HEK293 (cell line): Measurements from ENCODE around the gene DUSP15.

Experiments
- CTCF ChIA-PET: fragments of 350-600 bp; formaldehyde crosslinking; extraction: SDS; loops from one replicate; lab custom pipeline; 2021; ENCODE audit warnings: antibody characterized with exemption; lab: Yijun Ruan, JAX
- POLR2A ChIA-PET: fragments of 300-600 bp; formaldehyde crosslinking; extraction: SDS; loops from one replicate; lab custom pipeline; 2020; ENCODE audit warnings: antibody characterized with exemption, inconsistent platforms; lab: Yijun Ruan, JAX
- H3K27ac ChIP-seq: fragments of 200-500 bp; sonication (Bioruptor generic); 2 replicates; pipeline ENCODE4 v1.5.1; 2014; ENCODE audit warnings: low read depth, low read length, control low read depth, inconsistent platforms; ENCODE audit errors: extremely low read depth
- H3K36me3 ChIP-seq, 2 experiments: fragments of 200-500 bp in 1 of 2; sonication (Bioruptor generic) in 1 of 2; 1 replicate in 1 of 2; 2 replicates in 1 of 2; pipeline ENCODE4 v1.5.1; 2014 to 2017; ENCODE audit warnings: inconsistent platforms in 2 of 2, low read length in 2 of 2; ENCODE audit not compliant: control insufficient read depth in 2 of 2, insufficient read depth in 1 of 2
- H3K4me1 ChIP-seq: fragments of 200-500 bp; sonication (Bioruptor generic); 2 replicates; pipeline ENCODE4 v1.5.1; 2014; ENCODE audit warnings: mild to moderate bottlenecking, low read length, inconsistent platforms; ENCODE audit not compliant: control insufficient read depth, insufficient read depth
- H3K4me3 ChIP-seq: 2 replicates; pipeline ENCODE4 v1.5.1; 2011; ENCODE audit warnings: low read depth, mild to moderate bottlenecking, control low read depth, low read length, moderate library complexity
- H3K9me3 ChIP-seq: fragments of 200-500 bp; sonication (Bioruptor generic); 2 replicates; pipeline ENCODE4 v1.5.1; 2014; ENCODE audit warnings: low read depth, low read length, inconsistent platforms; ENCODE audit not compliant: control insufficient read depth, insufficient read depth
- BCL11A ChIP-seq: fragments of 450-650 bp; formaldehyde crosslinking; IDR thresholded peaks from 2 replicates; pipeline ENCODE4 v1.5.1; 2016; ENCODE audit warnings: low read depth, missing biosample characterization, missing genetic modification characterization
- GLIS1 ChIP-seq: fragments of 450-650 bp; formaldehyde crosslinking; IDR thresholded peaks from 2 replicates; pipeline ENCODE4 v1.5.1; 2016; ENCODE audit warnings: missing biosample characterization, missing genetic modification characterization
- IKZF3 ChIP-seq: fragments of 450-650 bp; IDR thresholded peaks from 2 replicates; pipeline ENCODE4 v1.5.0; 2018; ENCODE audit warnings: missing biosample characterization, mild to moderate bottlenecking, missing genetic modification characterization, moderate library complexity
- KLF10 ChIP-seq: fragments of 450-650 bp; IDR thresholded peaks from 2 replicates; pipeline ENCODE4 v1.5.1; 2018; ENCODE audit warnings: missing biosample characterization, mild to moderate bottlenecking, missing genetic modification characterization
- KLF8 ChIP-seq: fragments of 450-650 bp; formaldehyde crosslinking; IDR thresholded peaks from 2 replicates; pipeline ENCODE4 v1.5.1; 2016; ENCODE audit warnings: missing biosample characterization, missing genetic modification characterization
- KLF9 ChIP-seq: fragments of 450-650 bp; formaldehyde crosslinking; IDR thresholded peaks from 2 replicates; pipeline ENCODE4 v1.5.1; 2016; ENCODE audit warnings: missing biosample characterization, missing genetic modification characterization, low read depth
- SP2 ChIP-seq: fragments of 450-650 bp; formaldehyde crosslinking; IDR thresholded peaks from 2 replicates; pipeline ENCODE4 v1.5.1; 2016; ENCODE audit warnings: missing biosample characterization, missing genetic modification characterization
- ZBTB1 ChIP-seq: fragments of 450-650 bp; formaldehyde crosslinking; IDR thresholded peaks from 2 replicates; pipeline ENCODE4 v1.5.1; 2016; ENCODE audit warnings: missing biosample characterization, missing genetic modification characterization
- ZBTB17 ChIP-seq: fragments of 450-650 bp; formaldehyde crosslinking; IDR thresholded peaks from 2 replicates; pipeline ENCODE4 v1.5.1; 2016; ENCODE audit warnings: missing biosample characterization, missing genetic modification characterization
- ZNF19 ChIP-seq: fragments of 450-650 bp; formaldehyde crosslinking; IDR thresholded peaks from 2 replicates; pipeline ENCODE4; 2016; ENCODE audit warnings: missing biosample characterization, missing genetic modification characterization, low read depth
- ZNF24 ChIP-seq: fragments of 450-650 bp; formaldehyde crosslinking; IDR thresholded peaks from 2 replicates; pipeline ENCODE4 v1.5.1; 2016; ENCODE audit warnings: missing biosample characterization, missing genetic modification characterization
- ZNF335 ChIP-seq: fragments of 450-650 bp; formaldehyde crosslinking; conservative IDR thresholded peaks from 2 replicates; pipeline ENCODE4 v1.5.1; 2016; ENCODE audit warnings: missing biosample characterization, missing genetic modification characterization
- ZNF530 ChIP-seq: fragments of 450-650 bp; formaldehyde crosslinking; IDR thresholded peaks from 2 replicates; pipeline ENCODE4 v1.5.1; 2016; ENCODE audit warnings: low read depth, missing biosample characterization, missing genetic modification characterization
- ZNF549 ChIP-seq: fragments of 450-650 bp; IDR thresholded peaks from 2 replicates; pipeline ENCODE4 v1.5.1; 2018; ENCODE audit warnings: missing biosample characterization, missing genetic modification characterization, mild to moderate bottlenecking, inconsistent platforms, moderate library complexity
- ZNF558 ChIP-seq: fragments of 450-650 bp; formaldehyde crosslinking; IDR thresholded peaks from 2 replicates; pipeline ENCODE4 v1.5.1; 2016; ENCODE audit warnings: missing biosample characterization, missing genetic modification characterization
- ZNF600 ChIP-seq: fragments of 450-650 bp; formaldehyde crosslinking; IDR thresholded peaks from 2 replicates; pipeline ENCODE4 v1.5.1; 2016; ENCODE audit warnings: missing biosample characterization, missing genetic modification characterization
- ZNF658 ChIP-seq: fragments of 450-650 bp; formaldehyde crosslinking; IDR thresholded peaks from 2 replicates; pipeline ENCODE4; 2016; ENCODE audit warnings: missing biosample characterization, missing genetic modification characterization
- TF ChIP-seq, protein P1 (sequence below): fragments of 450-650 bp; formaldehyde crosslinking; IDR thresholded peaks from 2 replicates; pipeline ENCODE4 v1.5.1; 2016; ENCODE audit warnings: missing biosample characterization, missing genetic modification characterization
- TF ChIP-seq, protein P2 (sequence below): fragments of 450-650 bp; formaldehyde crosslinking; IDR thresholded peaks from 2 replicates; pipeline ENCODE4 v1.5.1; 2016; ENCODE audit warnings: missing biosample characterization, missing genetic modification characterization
- TF ChIP-seq, protein P3 (sequence below): fragments of 450-650 bp; formaldehyde crosslinking; optimal IDR thresholded peaks from 2 replicates; pipeline ENCODE3; 2016; ENCODE audit warnings: missing biosample characterization, mild to moderate bottlenecking, missing genetic modification characterization
- TF ChIP-seq, protein P4 (sequence below): fragments of 450-650 bp; formaldehyde crosslinking; IDR thresholded peaks from 2 replicates; pipeline ENCODE4 v1.5.1; 2016; ENCODE audit warnings: missing biosample characterization, missing genetic modification characterization
- TF ChIP-seq, protein P5 (sequence below): fragments of 450-650 bp; formaldehyde crosslinking; IDR thresholded peaks from 2 replicates; pipeline ENCODE4 v1.5.1; 2016; ENCODE audit warnings: missing biosample characterization, missing genetic modification characterization
- TF ChIP-seq, protein P6 (sequence below): fragments of 450-650 bp; formaldehyde crosslinking; IDR thresholded peaks from 2 replicates; pipeline ENCODE4 v1.5.1; 2016; ENCODE audit warnings: missing biosample characterization, missing genetic modification characterization

DUSP15 gene

DNA sequence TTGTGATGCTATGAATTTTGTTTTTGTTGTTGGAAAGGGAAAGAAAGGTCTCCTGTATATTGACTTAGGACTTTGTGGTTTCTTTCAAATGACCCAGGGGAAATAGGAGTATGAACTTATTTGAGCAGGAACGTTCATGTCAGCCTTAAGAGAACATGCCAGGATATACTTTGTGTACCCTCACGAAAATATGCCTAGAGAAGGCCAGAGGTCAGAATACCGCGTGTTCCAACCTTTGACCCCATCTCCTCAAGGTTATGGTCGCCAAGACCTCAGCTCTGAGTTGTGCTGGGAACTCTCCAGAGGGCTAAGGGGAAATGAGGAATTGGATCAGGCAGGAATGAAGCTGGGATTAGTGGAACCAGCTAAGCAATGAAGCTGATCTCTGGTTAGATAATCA, 11.6 kb upstream of the DUSP15 start (continued):
- TF ChIP-seq ZNF549 (tag by site-specific recombination) (no peak), ZBTB1 (tag by site-specific recombination) (no peak), ZNF530 (tag by site-specific recombination) (no peak)
- TF ChIP-seq, protein P1, sequence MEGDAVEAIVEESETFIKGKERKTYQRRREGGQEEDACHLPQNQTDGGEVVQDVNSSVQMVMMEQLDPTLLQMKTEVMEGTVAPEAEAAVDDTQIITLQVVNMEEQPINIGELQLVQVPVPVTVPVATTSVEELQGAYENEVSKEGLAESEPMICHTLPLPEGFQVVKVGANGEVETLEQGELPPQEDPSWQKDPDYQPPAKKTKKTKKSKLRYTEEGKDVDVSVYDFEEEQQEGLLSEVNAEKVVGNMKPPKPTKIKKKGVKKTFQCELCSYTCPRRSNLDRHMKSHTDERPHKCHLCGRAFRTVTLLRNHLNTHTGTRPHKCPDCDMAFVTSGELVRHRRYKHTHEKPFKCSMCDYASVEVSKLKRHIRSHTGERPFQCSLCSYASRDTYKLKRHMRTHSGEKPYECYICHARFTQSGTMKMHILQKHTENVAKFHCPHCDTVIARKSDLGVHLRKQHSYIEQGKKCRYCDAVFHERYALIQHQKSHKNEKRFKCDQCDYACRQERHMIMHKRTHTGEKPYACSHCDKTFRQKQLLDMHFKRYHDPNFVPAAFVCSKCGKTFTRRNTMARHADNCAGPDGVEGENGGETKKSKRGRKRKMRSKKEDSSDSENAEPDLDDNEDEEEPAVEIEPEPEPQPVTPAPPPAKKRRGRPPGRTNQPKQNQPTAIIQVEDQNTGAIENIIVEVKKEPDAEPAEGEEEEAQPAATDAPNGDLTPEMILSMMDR (tag by site-specific recombination): no peak
- TF ChIP-seq, protein P2, sequence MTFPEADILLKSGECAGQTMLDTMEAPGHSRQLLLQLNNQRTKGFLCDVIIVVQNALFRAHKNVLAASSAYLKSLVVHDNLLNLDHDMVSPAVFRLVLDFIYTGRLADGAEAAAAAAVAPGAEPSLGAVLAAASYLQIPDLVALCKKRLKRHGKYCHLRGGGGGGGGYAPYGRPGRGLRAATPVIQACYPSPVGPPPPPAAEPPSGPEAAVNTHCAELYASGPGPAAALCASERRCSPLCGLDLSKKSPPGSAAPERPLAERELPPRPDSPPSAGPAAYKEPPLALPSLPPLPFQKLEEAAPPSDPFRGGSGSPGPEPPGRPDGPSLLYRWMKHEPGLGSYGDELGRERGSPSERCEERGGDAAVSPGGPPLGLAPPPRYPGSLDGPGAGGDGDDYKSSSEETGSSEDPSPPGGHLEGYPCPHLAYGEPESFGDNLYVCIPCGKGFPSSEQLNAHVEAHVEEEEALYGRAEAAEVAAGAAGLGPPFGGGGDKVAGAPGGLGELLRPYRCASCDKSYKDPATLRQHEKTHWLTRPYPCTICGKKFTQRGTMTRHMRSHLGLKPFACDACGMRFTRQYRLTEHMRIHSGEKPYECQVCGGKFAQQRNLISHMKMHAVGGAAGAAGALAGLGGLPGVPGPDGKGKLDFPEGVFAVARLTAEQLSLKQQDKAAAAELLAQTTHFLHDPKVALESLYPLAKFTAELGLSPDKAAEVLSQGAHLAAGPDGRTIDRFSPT (tag by site-specific recombination): no peak

DNA sequence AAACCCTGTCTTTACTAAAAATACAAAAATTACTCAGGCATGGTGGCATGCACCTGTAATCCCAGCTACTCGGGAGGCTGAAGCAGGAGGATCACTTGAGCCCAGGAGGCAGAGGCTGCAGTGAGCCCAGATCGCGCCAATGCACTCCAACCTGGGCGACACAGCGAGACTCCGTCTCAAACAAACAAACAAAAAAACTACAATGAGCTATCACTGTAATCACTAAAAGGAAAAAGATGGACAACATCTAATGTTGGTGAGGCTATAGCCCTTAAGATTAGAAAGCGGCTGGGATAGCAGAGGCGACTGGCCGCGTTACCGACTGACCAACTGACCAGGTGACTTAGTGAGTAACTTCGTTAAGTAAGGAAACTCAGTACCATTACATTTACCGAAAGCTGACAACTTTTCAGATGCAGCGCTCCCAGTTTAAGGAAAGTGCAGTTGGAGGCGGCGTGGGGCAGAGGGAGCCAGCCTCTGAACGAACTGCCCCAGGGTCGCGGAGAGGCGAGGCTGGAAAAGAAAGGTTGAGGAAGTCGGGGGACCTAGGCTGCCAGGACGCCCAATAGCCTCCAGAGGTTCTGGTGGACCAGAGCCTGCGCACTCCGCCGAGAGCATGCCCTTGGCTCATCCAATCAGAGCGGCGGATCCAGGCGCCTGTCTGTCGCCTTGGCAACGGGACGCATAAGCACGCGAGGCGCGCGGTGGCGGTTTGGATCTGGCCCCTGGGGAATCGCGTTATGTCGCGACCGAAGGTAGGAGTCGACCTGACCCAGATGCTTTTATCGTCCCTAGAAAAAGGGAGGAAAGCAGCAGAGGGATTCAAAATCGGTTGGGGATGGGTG, 9.0 kb upstream of the DUSP15 start:
- peak overlapping the region; percentile 66 for H3K4me3 ChIP-seq
- TF ChIP-seq SP2 (peak; percentile 79), ZNF600 (tag by site-specific recombination) (peak; percentile 46), ZBTB17 (tag by site-specific recombination) (peak; percentile 80), KLF9 (tag by site-specific recombination) (peak; percentile 76), ZNF24 (tag by site-specific recombination) (no peak), ZNF19 (tag by site-specific recombination) (no peak), ZNF558 (tag by site-specific recombination) (no peak), GLIS1 (tag by site-specific recombination) (no peak), KLF10 (tag by site-specific recombination) (0 out of 2 replicates have a peak, but pooled peaks have one; percentile 38), KLF8 (tag by site-specific recombination) (0 out of 2 replicates have a peak, but pooled peaks have one; percentile 48), ZNF658 (tag by site-specific recombination) (no peak), IKZF3 (tag by site-specific recombination) (0 out of 2 replicates have a peak, but pooled peaks have one; percentile 7), BCL11A (tag by site-specific recombination) (peak; percentile 57), ZNF335 (tag by site-specific recombination) (peak; percentile 77)
- TF ChIP-seq, protein P3, sequence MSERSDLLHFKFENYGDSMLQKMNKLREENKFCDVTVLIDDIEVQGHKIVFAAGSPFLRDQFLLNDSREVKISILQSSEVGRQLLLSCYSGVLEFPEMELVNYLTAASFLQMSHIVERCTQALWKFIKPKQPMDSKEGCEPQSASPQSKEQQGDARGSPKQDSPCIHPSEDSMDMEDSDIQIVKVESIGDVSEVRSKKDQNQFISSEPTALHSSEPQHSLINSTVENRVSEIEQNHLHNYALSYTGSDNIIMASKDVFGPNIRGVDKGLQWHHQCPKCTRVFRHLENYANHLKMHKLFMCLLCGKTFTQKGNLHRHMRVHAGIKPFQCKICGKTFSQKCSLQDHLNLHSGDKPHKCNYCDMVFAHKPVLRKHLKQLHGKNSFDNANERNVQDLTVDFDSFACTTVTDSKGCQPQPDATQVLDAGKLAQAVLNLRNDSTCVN (tag by site-specific recombination): peak; percentile 58
- TF ChIP-seq, protein P4, sequence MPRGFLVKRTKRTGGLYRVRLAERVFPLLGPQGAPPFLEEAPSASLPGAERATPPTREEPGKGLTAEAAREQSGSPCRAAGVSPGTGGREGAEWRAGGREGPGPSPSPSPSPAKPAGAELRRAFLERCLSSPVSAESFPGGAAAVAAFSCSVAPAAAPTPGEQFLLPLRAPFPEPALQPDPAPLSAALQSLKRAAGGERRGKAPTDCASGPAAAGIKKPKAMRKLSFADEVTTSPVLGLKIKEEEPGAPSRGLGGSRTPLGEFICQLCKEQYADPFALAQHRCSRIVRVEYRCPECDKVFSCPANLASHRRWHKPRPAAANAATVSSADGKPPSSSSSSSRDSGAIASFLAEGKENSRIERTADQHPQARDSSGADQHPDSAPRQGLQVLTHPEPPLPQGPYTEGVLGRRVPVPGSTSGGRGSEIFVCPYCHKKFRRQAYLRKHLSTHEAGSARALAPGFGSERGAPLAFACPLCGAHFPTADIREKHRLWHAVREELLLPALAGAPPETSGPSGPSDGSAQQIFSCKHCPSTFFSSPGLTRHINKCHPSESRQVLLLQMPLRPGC (tag by site-specific recombination): 0 out of 2 replicates have a peak, but pooled peaks have one; percentile 10
- TF ChIP-seq, protein P5, sequence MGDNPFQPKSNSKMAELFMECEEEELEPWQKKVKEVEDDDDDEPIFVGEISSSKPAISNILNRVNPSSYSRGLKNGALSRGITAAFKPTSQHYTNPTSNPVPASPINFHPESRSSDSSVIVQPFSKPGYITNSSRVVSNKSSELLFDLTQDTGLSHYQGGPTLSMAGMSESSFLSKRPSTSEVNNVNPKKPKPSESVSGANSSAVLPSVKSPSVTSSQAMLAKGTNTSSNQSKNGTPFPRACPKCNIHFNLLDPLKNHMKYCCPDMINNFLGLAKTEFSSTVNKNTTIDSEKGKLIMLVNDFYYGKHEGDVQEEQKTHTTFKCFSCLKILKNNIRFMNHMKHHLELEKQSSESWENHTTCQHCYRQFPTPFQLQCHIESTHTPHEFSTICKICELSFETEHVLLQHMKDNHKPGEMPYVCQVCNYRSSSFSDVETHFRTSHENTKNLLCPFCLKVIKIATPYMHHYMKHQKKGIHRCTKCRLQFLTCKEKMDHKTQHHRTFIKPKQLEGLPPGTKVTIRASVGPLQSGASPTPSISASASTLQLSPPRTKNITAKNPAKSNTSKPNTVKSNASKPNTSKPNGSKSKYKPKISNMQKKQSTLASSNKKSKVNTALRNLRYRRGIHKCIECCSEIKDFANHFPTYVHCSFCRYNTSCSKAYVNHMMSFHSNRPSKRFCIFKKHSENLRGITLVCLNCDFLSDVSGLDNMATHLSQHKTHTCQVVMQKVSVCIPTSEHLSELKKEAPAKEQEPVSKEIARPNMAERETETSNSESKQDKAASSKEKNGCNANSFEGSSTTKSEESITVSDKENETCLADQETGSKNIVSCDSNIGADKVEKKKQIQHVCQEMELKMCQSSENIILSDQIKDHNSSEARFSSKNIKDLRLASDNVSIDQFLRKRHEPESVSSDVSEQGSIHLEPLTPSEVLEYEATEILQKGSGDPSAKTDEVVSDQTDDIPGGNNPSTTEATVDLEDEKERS (tag by site-specific recombination): no peak
- TF ChIP-seq, protein P6, sequence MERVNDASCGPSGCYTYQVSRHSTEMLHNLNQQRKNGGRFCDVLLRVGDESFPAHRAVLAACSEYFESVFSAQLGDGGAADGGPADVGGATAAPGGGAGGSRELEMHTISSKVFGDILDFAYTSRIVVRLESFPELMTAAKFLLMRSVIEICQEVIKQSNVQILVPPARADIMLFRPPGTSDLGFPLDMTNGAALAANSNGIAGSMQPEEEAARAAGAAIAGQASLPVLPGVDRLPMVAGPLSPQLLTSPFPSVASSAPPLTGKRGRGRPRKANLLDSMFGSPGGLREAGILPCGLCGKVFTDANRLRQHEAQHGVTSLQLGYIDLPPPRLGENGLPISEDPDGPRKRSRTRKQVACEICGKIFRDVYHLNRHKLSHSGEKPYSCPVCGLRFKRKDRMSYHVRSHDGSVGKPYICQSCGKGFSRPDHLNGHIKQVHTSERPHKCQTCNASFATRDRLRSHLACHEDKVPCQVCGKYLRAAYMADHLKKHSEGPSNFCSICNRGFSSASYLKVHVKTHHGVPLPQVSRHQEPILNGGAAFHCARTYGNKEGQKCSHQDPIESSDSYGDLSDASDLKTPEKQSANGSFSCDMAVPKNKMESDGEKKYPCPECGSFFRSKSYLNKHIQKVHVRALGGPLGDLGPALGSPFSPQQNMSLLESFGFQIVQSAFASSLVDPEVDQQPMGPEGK (tag by site-specific recombination): peak; percentile 58; the same call in 1 of the 2 replicates
- ChIA-PET POLR2A (interaction anchor here (0.7 to 1.2 kb wide), 6 partner anchors 15 to 72 kb away, joined by 3 to 8 read pairs (median 5); partner anchors contain the start of gene PDRG1), CTCF (interaction anchor here (0.6 to 2.2 kb wide), 4 partner anchors 45 to 182 kb away, joined by 3 to 6 read pairs (median 6); no protein-coding TSS in a partner anchor)
- no peaks in the 10 kb centered on the region for H3K36me3 ChIP-seq
- H3K9me3 ChIP-seq: no peaks in the 10 kb centered on the region
- no peak overlapping the region for H3K27ac ChIP-seq
- H3K4me1 ChIP-seq: no peaks in the 10 kb centered on the region
